Activated CD8-positive, alpha-beta memory T cell treated with anti-CD3 and anti-CD28 coated beads for 48 hours (primary cell): ENCODE measurements around the gene GSTA3.
"Not testable (repeated sequence)": the region's sequence is repeated elsewhere in the genome, so short reads cannot be mapped to it uniquely, and the experiment has no call there.

ENCODE experiments used
- DNase-seq, 3 experiments: peaks; one replicate each; pipeline ENCODE4 v3.0.0-alpha.2; 2020; ENCODE audit warnings: low read depth in 2 of 3, low spot score in 2 of 3

The GSTA3 gene

DNA sequence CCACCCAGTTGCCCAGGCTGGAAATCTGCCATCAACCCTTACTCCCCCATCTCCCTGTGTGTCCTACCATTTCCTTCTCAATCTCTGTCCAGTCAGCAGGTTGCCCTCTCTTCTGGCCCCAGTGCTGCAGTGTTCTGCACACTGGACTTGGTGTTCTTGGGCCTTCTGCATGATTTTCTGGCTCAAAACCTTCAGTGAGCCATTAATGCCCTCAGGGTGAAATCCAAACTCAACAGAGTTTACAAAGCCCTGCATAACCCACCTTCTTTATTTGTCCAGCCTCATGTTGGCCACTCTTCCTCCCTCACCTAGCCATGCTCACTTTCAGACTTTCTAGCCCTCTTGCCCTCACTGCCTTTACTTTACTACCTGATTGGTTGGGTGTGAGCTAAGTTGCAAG lies 5.0 kb upstream of the GSTA3 start:
- no peak for DNase-seq

GRCh38 chr6:52910091-52910490 lies 593 bp upstream of the GSTA3 start:
- no peak for DNase-seq

- no peak for DNase-seq
Measured at GRCh38 chr6:52909131-52909530, 367 bp downstream of the GSTA3 start.

DNA sequence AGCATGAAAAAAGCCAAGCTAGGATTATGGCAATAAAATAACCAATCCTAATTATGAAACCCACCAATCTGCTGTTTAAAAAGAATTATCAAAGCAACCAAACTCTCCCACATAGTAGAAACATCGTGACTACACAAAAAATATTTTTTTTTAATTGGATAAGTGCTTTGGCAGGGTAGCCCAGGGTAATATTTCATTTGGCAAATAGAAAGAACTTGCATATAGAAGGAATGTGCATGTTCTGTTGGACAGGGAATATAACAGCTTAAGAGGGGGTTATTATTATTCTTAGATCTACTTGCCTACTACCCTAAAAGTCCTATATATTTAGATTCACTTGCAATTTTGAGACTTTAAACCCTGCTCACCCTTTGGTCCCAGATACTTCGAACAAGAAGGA lies 972 bp downstream of the GSTA3 start:
- DNase-seq, result no peak

DNA sequence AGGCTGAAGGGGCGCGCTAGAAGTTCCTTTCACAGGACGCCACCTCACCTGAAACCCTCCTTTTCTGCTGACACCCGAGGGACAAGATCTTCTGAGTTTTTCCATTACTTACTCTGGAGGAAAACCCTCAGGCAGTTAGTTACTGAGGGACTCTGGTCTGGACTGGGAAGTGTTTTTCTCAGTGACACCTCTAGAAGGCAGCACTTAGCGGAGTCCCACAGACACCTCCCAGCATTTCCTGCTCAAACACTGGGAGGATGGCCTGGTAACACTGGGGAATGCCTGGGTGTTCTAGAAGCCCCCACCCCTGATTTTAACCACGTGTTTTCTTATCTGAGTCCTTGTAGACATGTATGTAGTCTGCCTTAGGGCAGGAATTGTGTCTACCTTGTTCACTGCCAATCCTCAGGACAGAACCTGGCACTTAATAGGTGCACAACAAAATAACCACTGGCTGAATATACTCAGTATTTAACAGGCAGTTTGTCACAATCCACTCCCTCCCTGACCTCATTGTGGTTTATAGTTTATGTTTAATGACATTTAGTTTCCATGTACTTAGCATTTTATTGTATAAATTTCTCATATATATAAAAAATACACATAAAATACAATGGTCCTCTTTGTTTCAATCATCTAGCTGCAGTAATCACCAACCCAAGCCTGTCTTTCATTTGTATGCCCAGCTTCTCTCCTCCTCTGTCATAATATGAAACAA lies 4.8 kb downstream of the GSTA3 start:
- no peak for DNase-seq

DNA sequence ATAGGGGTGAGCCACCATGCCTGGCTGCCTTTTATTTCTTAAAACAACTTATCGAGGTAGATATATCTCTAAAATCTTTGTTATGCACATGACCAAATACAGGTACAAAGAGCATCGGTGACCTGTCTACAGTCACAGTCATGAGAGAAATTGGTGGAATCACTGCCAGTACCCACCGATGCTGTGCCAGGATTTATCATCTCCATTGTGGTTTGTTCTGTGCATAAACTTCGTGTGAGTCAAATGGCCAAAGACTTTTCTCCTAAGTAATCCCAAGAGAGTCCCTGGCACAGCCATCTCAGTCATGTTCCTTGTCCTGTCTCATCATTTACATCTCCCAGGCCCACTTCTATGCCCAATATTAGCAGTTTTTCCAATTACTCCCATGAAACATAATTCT lies 9.0 kb downstream of the GSTA3 start:
- DNase-seq, result no peak

- DNase-seq, result not testable (repeated sequence)
Measured at GRCh38 chr6:52895790-52896189, 13.7 kb downstream of the GSTA3 start.

DNA sequence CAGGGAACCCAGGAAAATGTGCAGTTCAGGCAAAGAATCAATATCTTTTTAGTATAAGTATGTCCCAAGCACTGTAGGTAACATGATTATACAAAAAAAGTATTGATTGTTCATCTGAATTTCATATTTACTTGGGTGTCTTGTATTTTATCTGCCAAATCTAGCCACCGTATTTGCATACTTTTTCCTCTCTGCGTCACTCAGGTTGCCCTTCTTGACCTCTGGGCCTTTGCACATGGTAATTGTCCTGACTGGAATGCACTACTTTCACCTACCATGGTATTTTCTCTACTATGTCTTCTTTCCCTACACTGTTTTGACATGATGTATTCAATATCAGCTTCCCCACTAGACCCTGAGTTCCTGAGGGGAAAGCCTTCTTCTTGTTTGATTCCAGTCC lies 15.2 kb downstream of the GSTA3 start:
- DNase-seq, result no peak

- no peak for DNase-seq
Measured at GRCh38 chr6:52893803-52894202, 15.7 kb downstream of the GSTA3 start.

GRCh38 chr6:52893221-52893620 lies 16.3 kb downstream of the GSTA3 start:
- no peak for DNase-seq

- DNase-seq, result no peak
Measured at GRCh38 chr6:52890018-52890417, 19.5 kb downstream of the GSTA3 start.

DNA sequence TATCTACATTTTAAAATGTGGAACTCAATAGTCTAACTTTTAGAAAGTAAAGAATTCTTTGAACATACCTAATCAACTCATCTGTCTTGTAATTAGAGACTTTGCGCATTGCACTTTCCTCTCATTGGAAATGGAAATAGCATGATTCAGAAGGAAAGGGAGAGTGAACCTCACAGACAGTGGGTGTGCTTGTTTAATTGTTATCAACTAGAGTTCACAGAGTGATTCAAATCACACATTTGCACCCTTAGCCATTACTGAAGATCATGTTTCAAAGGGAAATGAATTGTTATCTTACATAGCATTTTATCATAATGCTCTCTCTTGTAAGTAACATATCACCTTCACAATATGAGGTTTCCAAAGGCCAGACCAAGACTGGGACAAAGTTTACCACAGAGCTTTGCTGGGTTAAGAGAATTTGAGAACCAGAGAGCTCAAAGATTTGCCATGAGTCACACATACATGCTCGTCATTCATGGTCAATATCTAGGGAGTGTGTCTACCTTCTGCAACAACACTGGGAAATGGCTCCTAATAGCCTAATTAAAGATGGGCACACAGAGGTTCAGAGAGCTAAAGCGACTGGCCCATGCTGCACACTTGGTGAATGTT lies 21.5 kb downstream of the GSTA3 start:
- DNase-seq, result no peak

GRCh38 chr6:52881996-52882841 lies 27.3 kb downstream of the GSTA3 start:
- peak; percentile 8 to 33 (median 24) for DNase-seq

- DNase-seq, result no peak
Measured at GRCh38 chr6:52881662-52881995, 27.9 kb downstream of the GSTA3 start.

DNA sequence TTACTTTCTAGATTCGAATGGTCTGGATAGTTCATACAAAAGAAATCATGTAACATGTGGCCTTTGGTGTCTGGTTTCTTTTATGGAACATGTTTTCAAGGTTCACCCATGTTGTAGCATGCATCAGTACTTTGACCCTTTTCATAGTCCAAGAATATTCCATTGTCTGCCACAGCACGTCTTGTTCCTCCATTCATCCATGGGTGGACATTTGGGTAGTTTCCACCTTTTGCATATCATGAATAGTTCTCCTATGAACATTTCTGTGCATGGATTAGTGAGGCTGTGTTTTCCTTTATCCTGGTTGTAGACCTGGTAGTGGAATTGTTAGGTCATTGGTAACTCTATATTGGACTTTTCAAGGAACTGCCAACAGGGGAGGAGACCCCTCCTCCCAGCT lies 31.7 kb downstream of the GSTA3 start:
- no peak for DNase-seq

- no peak for DNase-seq
Measured at GRCh38 chr6:52877168-52877567, 32.3 kb downstream of the GSTA3 start.

- no peak for DNase-seq
Measured at GRCh38 chr6:52876056-52876787, 33.3 kb downstream of the GSTA3 start.

- DNase-seq, result no peak
Measured at GRCh38 chr6:52872031-52872430, 37.5 kb downstream of the GSTA3 start.

GRCh38 chr6:52871621-52872020 lies 37.9 kb downstream of the GSTA3 start:
- no peak for DNase-seq

GRCh38 chr6:52870335-52871091 lies 39.0 kb downstream of the GSTA3 start:
- DNase-seq, result not testable (repeated sequence)

- DNase-seq, result not testable (repeated sequence)
Measured at GRCh38 chr6:52868899-52869298, 40.6 kb downstream of the GSTA3 start.
